Measurements from ENCODE around the gene LRMDA. TPM values are rescaled to one million over a fixed set of nuclear protein-coding genes. Genes with fewer than 3 reads are reported as not detected.

LRMDA gene
- total and polyA plus RNA-seq, 10 of the 15 experiments (the other 5 are each of a cell fraction or from before 2014, with no cell fraction given) = 0.07 to 0.54 (median 0.29) TPM; not detected in 4

GRCh38 chr10:75398200-75398691 lies 33.2 kb upstream of the LRMDA start:
- in situ Hi-C loops (cut with MboI) = loop anchor here (25.0 kb wide), 2 partner anchors 639 to 1139 kb away; no protein-coding TSS in a partner anchor
- no TSS peak for BruUV-seq (replicated peaks)
- Histone ChIP-seq H3K79me2 (ENCODE audit: control insufficient read depth, insufficient read depth, low read length) (no peaks in the 10 kb centered on the region), H3K27ac (ENCODE audit: control insufficient read depth, insufficient read depth) (no peak overlapping the region), H3K9ac (ENCODE audit: control insufficient read depth, insufficient read depth, low read length) (no peak overlapping the region), H3K36me3 (ENCODE audit: control insufficient read depth in 2 of 2, insufficient read depth in 2 of 2, low read length in 1 of 2) (no peaks in the 10 kb centered on the region), H3K4me1 (ENCODE audit: control insufficient read depth, insufficient read depth, low read length) (no peaks in the 10 kb centered on the region; the same call in 1 of the 2 replicates), H2AFZ (ENCODE audit: control insufficient read depth, low read depth, low read length) (no peak overlapping the region), H3K27me3 (replicated peaks in 1 of 2; ENCODE audit: control insufficient read depth in 2 of 2, insufficient read depth in 2 of 2, low read length in 1 of 2) (peaks cover 6 to 16% of the 10 kb centered on the region in 2 experiments), H3K4me2 (ENCODE audit: control insufficient read depth, insufficient read depth) (no peak overlapping the region), H3K9me3 (replicated peaks; ENCODE audit: control insufficient read depth, insufficient read depth, low read length) (no peaks in the 10 kb centered on the region; the same call in 2 of the 3 replicates), H4K20me1 (ENCODE audit: control insufficient read depth, insufficient read depth) (no peaks in the 10 kb centered on the region), H3K4me3 (no peak overlapping the region)
- intact Hi-C loops (cut with micrococcal nuclease; ENCODE audit: unreplicated experiment) = loop anchor here (2.0 kb wide), 1 partner anchor 513 kb away; no protein-coding TSS in a partner anchor
- ChIA-PET CTCF (interaction anchor here (0.6 to 3.2 kb wide), 5 partner anchors 272 to 905 kb away, joined by 3 to 19 read pairs (median 3); no protein-coding TSS in a partner anchor), SMC1A (ENCODE audit: uncharacterized antibody, unreplicated experiment) (interaction anchor here (1.4 to 4.3 kb wide), 3 partner anchors 253 to 905 kb away, joined by 4 to 19 read pairs (median 4); no protein-coding TSS in a partner anchor), RAD21 (ENCODE audit: unreplicated experiment) (interaction anchor here (0.7 kb wide), 1 partner anchor 788 kb away, joined by 3 read pairs; no protein-coding TSS in a partner anchor), POLR2A (interaction anchor here (0.6 kb wide), 1 partner anchor 91 kb away, joined by 3 read pairs; no protein-coding TSS in a partner anchor)
- TF ChIP-seq ZNF622 (IDR thresholded peaks at IDR 0.05) = no peak
- no peak for TF ChIP-seq CHD4 (IDR thresholded peaks at IDR 0.05)
- DNase-seq (ENCODE audit: low read depth, low spot score) (no peak), ATAC-seq (no peak), FAIRE-seq (no peak)
- WGBS (ENCODE audit: insufficient coverage, insufficient replicate concordance, low lambda C conversion rate, missing lambda C conversion rate) = 75% methylated on average over 11 of the region's 17 CpGs

- Histone ChIP-seq H2AFZ (ENCODE audit: control insufficient read depth, low read depth, low read length) (no peak overlapping the region), H3K9me3 (replicated peaks; ENCODE audit: control insufficient read depth, insufficient read depth, low read length) (no peaks in the 10 kb centered on the region; the same call in 2 of the 3 replicates), H3K4me1 (ENCODE audit: control insufficient read depth, insufficient read depth, low read length) (no peaks in the 10 kb centered on the region; the same call in 1 of the 2 replicates), H3K27ac (ENCODE audit: control insufficient read depth, insufficient read depth) (no peak overlapping the region), H3K27me3 (replicated peaks in 1 of 2; ENCODE audit: control insufficient read depth in 2 of 2, insufficient read depth in 2 of 2, low read length in 1 of 2) (peaks cover 6 to 16% of the 10 kb centered on the region in 2 experiments), H4K20me1 (ENCODE audit: control insufficient read depth, insufficient read depth) (no peaks in the 10 kb centered on the region), H3K36me3 (ENCODE audit: control insufficient read depth in 2 of 2, insufficient read depth in 2 of 2, low read length in 1 of 2) (no peaks in the 10 kb centered on the region), H3K9ac (ENCODE audit: control insufficient read depth, insufficient read depth, low read length) (no peak overlapping the region), H3K4me3 (no peak overlapping the region), H3K4me2 (ENCODE audit: control insufficient read depth, insufficient read depth) (no peak overlapping the region), H3K79me2 (ENCODE audit: control insufficient read depth, insufficient read depth, low read length) (no peaks in the 10 kb centered on the region)
- CTCF ChIA-PET = interaction anchor here (1.0 to 5.7 kb wide), 9 partner anchors 253 to 905 kb away, joined by 3 to 38 read pairs (median 5); no protein-coding TSS in a partner anchor
- POLR2A ChIA-PET = interaction anchor here (0.6 kb wide), 1 partner anchor 1084 kb away, joined by 4 read pairs; no protein-coding TSS in a partner anchor
- FAIRE-seq = no peak
- BruUV-seq (replicated peaks) = no TSS peak
- no peak for ATAC-seq
- TF ChIP-seq EED (IDR thresholded peaks at IDR 0.05; ENCODE audit: low read depth) (no peak), MTA2 (IDR thresholded peaks at IDR 0.05; ENCODE audit: low read depth) (no peak), SRF (IDR thresholded peaks at IDR 0.05; ENCODE audit: low read depth in 2 of 2, low read length in 2 of 2) (0 out of 4 replicates have a peak, but pooled peaks of 1 of the 2 experiments have one; percentile 1)
- DNase-seq (ENCODE audit: low read depth, low spot score) = no peak
- intact Hi-C loops (cut with micrococcal nuclease; ENCODE audit: unreplicated experiment) = loop anchor here (2.0 kb wide), 1 partner anchor 512 kb away; no protein-coding TSS in a partner anchor
- WGBS (ENCODE audit: insufficient coverage, insufficient replicate concordance, low lambda C conversion rate, missing lambda C conversion rate) = 83% methylated on average over 43 of the region's 76 CpGs
- SMC1A ChIA-PET (ENCODE audit: uncharacterized antibody, unreplicated experiment) = interaction anchor here (1.3 to 4.3 kb wide), 6 partner anchors 253 to 904 kb away, joined by 4 to 19 read pairs (median 6); no protein-coding TSS in a partner anchor
- RAD21 ChIA-PET (ENCODE audit: unreplicated experiment) = interaction anchor here (1.0 to 3.9 kb wide), 5 partner anchors 8 to 638 kb away, joined by 3 to 38 read pairs (median 8); no protein-coding TSS in a partner anchor
- in situ Hi-C loops (cut with MboI) = loop anchor here (25.0 kb wide), 2 partner anchors 638 to 1138 kb away; no protein-coding TSS in a partner anchor
Observed at GRCh38 chr10:75398692-75399460, 32.5 kb upstream of the LRMDA start.

All from GM12878 (cell line).